ENCODE data around the gene LYPLAL1. TPM values are rescaled to one million over a fixed set of nuclear protein-coding genes. Genes with fewer than 3 reads are reported as not detected.

LYPLAL1 gene
- total and polyA plus RNA-seq, 2 of the 8 experiments (the other 6 are each of a cell fraction or from before 2014, with no cell fraction given), result 6.3 to 23.8 TPM

DNA sequence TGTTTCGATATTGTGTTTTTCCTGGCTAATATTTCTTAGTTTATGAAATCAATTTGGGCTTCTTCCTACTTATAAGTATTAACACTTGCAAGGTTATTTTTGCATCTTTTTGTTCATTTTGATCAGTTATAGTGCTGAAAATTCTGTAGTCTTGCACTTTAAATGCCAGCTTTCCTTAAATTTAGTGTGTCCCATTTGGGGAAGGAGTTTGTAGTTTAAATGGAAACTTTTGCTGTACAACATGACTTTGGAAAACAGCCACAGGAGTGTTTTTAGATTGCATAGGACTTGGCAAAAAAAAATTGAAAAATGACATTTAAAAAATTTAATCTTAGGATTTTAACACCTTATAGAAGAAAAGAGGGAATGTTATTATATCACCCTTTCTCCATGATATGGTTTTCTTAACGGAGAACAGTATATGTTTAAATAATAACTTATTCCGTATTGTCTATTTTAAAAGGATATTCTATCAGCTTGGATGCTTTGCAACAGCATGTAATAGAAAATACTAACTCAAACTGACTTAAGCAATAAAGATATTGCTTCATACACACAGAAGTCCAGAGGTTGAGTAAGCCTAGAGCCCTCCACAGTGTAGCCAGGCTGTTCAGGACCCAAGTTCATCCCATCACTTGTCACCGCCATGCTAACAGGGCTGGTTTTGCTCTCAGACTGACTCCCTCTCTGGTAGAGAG lies 53.8 kb downstream of the LYPLAL1 start:
- H3K4ac ChIP-seq (replicated peaks; ENCODE audit: insufficient read length, low read depth, low read length), result no peak overlapping the region
- no peak for FAIRE-seq
- H3K4me1 ChIP-seq (replicated peaks in 1 of 4; ENCODE audit: control insufficient read depth in 3 of 4, insufficient read depth in 4 of 4, low read length in 3 of 4), result no peaks in the 10 kb centered on the region
- no peak for DNase-seq (ENCODE audit: low read depth in 1 of 2, low spot score in 2 of 2)
- H3K79me1 ChIP-seq (ENCODE audit: low read depth, low read length), result no peaks in the 10 kb centered on the region
- POLR2A ChIA-PET (ENCODE audit: partially characterized antibody), result no interaction called here
- H2BK12ac ChIP-seq (ENCODE audit: low read depth, low read length), result no peak overlapping the region
- H3K14ac ChIP-seq (ENCODE audit: insufficient read length), result no peak overlapping the region
- 72% methylated on average over 4 of the region's 4 CpGs; no CpG with 5 or more reads in 1 of the 2 experiments for WGBS, 2 experiments (ENCODE audit: extremely low coverage in 1 of 2, insufficient coverage in 1 of 2, insufficient read length in 1 of 2, insufficient replicate concordance in 2 of 2, low coverage in 1 of 2, low lambda C conversion rate in 2 of 2, missing lambda C conversion rate in 1 of 2)
- H4K20me1 ChIP-seq (replicated peaks in 1 of 2; ENCODE audit: control insufficient read depth in 1 of 2, insufficient read depth in 2 of 2, low read length in 2 of 2), result no peaks in the 10 kb centered on the region
- no peak overlapping the region for H2AFZ ChIP-seq (ENCODE audit: low read length)
- H2AK5ac ChIP-seq (ENCODE audit: low read depth, low read length), result no peak overlapping the region
- H3K9ac ChIP-seq (replicated peaks in 1 of 4; ENCODE audit: extremely low read depth in 1 of 4, low read depth in 3 of 4, low read length in 3 of 4), result no peak overlapping the region
- H2BK20ac ChIP-seq (ENCODE audit: low read length), result no peak overlapping the region
- H3K4me3 ChIP-seq (ENCODE audit: extremely low read depth in 1 of 4, insufficient read depth in 2 of 4, low read depth in 3 of 4, low read length in 4 of 4), result no peak overlapping the region
- H2BK15ac ChIP-seq (ENCODE audit: low read length), result no peak overlapping the region
- H2BK5ac ChIP-seq (ENCODE audit: low read depth, low read length), result no peak overlapping the region
- H4K5ac ChIP-seq (ENCODE audit: insufficient read length, low read depth, low read length), result no peak overlapping the region
- no peaks in the 10 kb centered on the region for H3K79me2 ChIP-seq (ENCODE audit: control insufficient read depth in 1 of 2, insufficient read depth in 2 of 2, low read length in 2 of 2)
- TF ChIP-seq TEAD4 (IDR thresholded peaks at IDR 0.05; ENCODE audit: low read depth, low read length) (no peak), SP2 (IDR thresholded peaks at IDR 0.05; ENCODE audit: low read length) (no peak), BACH1 (IDR thresholded peaks at IDR 0.05; ENCODE audit: low read length) (no peak)
- H3K27ac ChIP-seq (ENCODE audit: low read depth, low read length), result no peak overlapping the region
- H3K9me3 ChIP-seq (ENCODE audit: insufficient read depth in 2 of 2, low read depth in 1 of 2, low read length in 1 of 2), result no peaks in the 10 kb centered on the region
- H4K91ac ChIP-seq (replicated peaks; ENCODE audit: insufficient read length, low read length), result no peak overlapping the region
- no peaks in the 10 kb centered on the region for H3K23me2 ChIP-seq (ENCODE audit: low read depth, low read length)
- no peak overlapping the region for H3K18ac ChIP-seq (ENCODE audit: extremely low read depth, low read length)
- H2BK120ac ChIP-seq (replicated peaks; ENCODE audit: low read depth, low read length), result no peak overlapping the region
- no peaks in the 10 kb centered on the region for H3K36me3 ChIP-seq (ENCODE audit: control insufficient read depth in 2 of 4, insufficient read depth in 4 of 4, low read length in 3 of 4)
- H3K27me3 ChIP-seq (replicated peaks in 1 of 4; ENCODE audit: control insufficient read depth in 3 of 4, extremely low read depth in 1 of 4, insufficient read depth in 3 of 4, low read length in 3 of 4), result no peaks in the 10 kb centered on the region
- no peak overlapping the region for H3K56ac ChIP-seq (replicated peaks; ENCODE audit: insufficient read length, low read depth, low read length)
- CTCF ChIA-PET (ENCODE audit: partially characterized antibody), result no interaction called here
- H3K4me2 ChIP-seq (ENCODE audit: insufficient read depth in 1 of 2, low read depth in 2 of 2, low read length in 2 of 2), result no peak overlapping the region
- H4K8ac ChIP-seq (ENCODE audit: extremely low read depth, insufficient read depth, low read length), result no peak overlapping the region
- no peak overlapping the region for H3K23ac ChIP-seq (ENCODE audit: insufficient read length)

Data from H1 (cell line).